Neural cell (in vitro differentiated cells): Measurements from ENCODE around the gene DOP1A. TPM values are rescaled to one million over a fixed set of nuclear protein-coding genes. Genes with fewer than 3 reads are reported as not detected.
A peak's percentile ranks its signal among the peaks of the same experiment; 100 is the strongest.

Source experiments
- H2AFZ ChIP-seq: fragments of 200-600, 300-800 bp; sonication (generic), shearing (Covaris generic); 2 replicates; pipeline ENCODE4 v1.6.0; 2014; ENCODE audit warnings: low read depth, mild to moderate bottlenecking, antibody characterized with exemption, low read length, moderate library complexity
- H3F3A ChIP-seq: fragments of 200-600 bp; shearing (Covaris generic); 2 replicates; pipeline ENCODE4 v1.6.1; 2016; ENCODE audit warnings: mild to moderate bottlenecking, moderate library complexity, mixed read lengths, antibody characterized with exemption, low read length; ENCODE audit not compliant: insufficient read depth, poor library complexity, severe bottlenecking
- H3K27ac ChIP-seq: fragments of 200-600, 300-800 bp; sonication (generic), shearing (Covaris generic); 2 replicates; pipeline ENCODE4 v1.5.1; 2014; ENCODE audit warnings: mild to moderate bottlenecking, low read length, moderate library complexity
- H3K27me3 ChIP-seq: fragments of 300-800, 200-600 bp; sonication (generic), shearing (Covaris generic); 2 replicates; pipeline ENCODE4 v1.6.0; 2014; ENCODE audit warnings: mild to moderate bottlenecking, low read depth, low read length, moderate library complexity; ENCODE audit not compliant: insufficient read depth
- H3K36me3 ChIP-seq: fragments of 300-800, 200-600 bp; sonication (generic), shearing (Covaris generic); 2 replicates; pipeline ENCODE4 v1.5.1; 2014; ENCODE audit warnings: mild to moderate bottlenecking, antibody characterized with exemption, low read length, moderate library complexity; ENCODE audit not compliant: insufficient read depth
- H3K4me2 ChIP-seq: fragments of 300-800, 200-600 bp; sonication (generic), shearing (Covaris generic); 2 replicates; pipeline ENCODE4 v1.6.0; 2014; ENCODE audit warnings: mild to moderate bottlenecking, low read length
- H3K4me3 ChIP-seq: fragments of 300-800, 200-600 bp; sonication (generic), shearing (Covaris generic); 2 replicates; pipeline ENCODE4 v1.5.1; 2014; ENCODE audit warnings: mild to moderate bottlenecking, low read length, moderate library complexity
- H3K79me2 ChIP-seq: fragments of 200-600 bp; shearing (Covaris generic); replicated peaks from 2 replicates; pipeline ENCODE4 v1.6.0; 2014; ENCODE audit warnings: mild to moderate bottlenecking, low read length, moderate library complexity; ENCODE audit not compliant: insufficient read depth
- H3K9ac ChIP-seq: fragments of 300-800, 200-600 bp; sonication (generic), shearing (Covaris generic); 2 replicates; pipeline ENCODE4 v1.6.1; 2016; ENCODE audit warnings: mild to moderate bottlenecking, low read length, mixed read lengths
- H3K9me2 ChIP-seq: fragments of 200-600 bp; shearing (Covaris generic); 2 replicates; pipeline ENCODE4 v1.6.1; 2016; ENCODE audit warnings: mild to moderate bottlenecking, low read length, mixed read lengths; ENCODE audit not compliant: insufficient read depth
- H3K9me3 ChIP-seq: fragments of 200-600, 300-800 bp; sonication (generic), shearing (Covaris generic); 2 replicates; pipeline ENCODE4 v1.6.1; 2016; ENCODE audit warnings: mild to moderate bottlenecking, mixed run types, low read length, moderate library complexity, mixed read lengths
- H4K20me1 ChIP-seq: fragments of 200-600 bp; shearing (Covaris generic); 2 replicates; pipeline ENCODE4 v1.6.1; 2016; ENCODE audit warnings: mild to moderate bottlenecking, mixed run types; ENCODE audit not compliant: insufficient read depth
- CTCF ChIP-seq: fragments of 450-650 bp; IDR thresholded peaks from 2 replicates; pipeline ENCODE4 v1.5.1; 2014; ENCODE audit warnings: antibody characterized with exemption, mild to moderate bottlenecking, moderate library complexity; ENCODE audit not compliant: poor library complexity, severe bottlenecking
- EP300 ChIP-seq: fragments of 450-650 bp; conservative IDR thresholded peaks from 2 replicates; pipeline ENCODE4 v1.6.1; 2014; ENCODE audit warnings: antibody characterized with exemption, mild to moderate bottlenecking, moderate library complexity; ENCODE audit not compliant: poor library complexity, severe bottlenecking
- EZH2 ChIP-seq: fragments of 200-600, 300-800 bp; shearing (Covaris generic), sonication (generic); IDR thresholded peaks from 2 replicates; pipeline ENCODE4 v1.6.1; 2014; ENCODE audit warnings: antibody characterized with exemption, low read length, borderline replicate concordance, mild to moderate bottlenecking; ENCODE audit not compliant: insufficient read depth, poor library complexity, severe bottlenecking
- MXI1 ChIP-seq: fragments of 450-650 bp; conservative IDR thresholded peaks from 2 replicates; pipeline ENCODE4 v1.6.1; 2014; ENCODE audit warnings: antibody characterized with exemption, mild to moderate bottlenecking; ENCODE audit not compliant: poor library complexity, severe bottlenecking
- POLR2AphosphoS5 ChIP-seq: IDR thresholded peaks from 2 replicates; pipeline ENCODE4 v1.6.1; 2012
- RAD21 ChIP-seq: fragments of 450-650 bp; conservative IDR thresholded peaks from 2 replicates; pipeline ENCODE4 v1.6.1; 2014; ENCODE audit warnings: antibody characterized with exemption, mild to moderate bottlenecking, moderate library complexity
- REST ChIP-seq: IDR thresholded peaks from 2 replicates; pipeline ENCODE4 v1.6.1; 2012; ENCODE audit warnings: borderline replicate concordance
- SMC3 ChIP-seq: fragments of 450-650 bp; conservative IDR thresholded peaks from 2 replicates; pipeline ENCODE4 v1.6.1; 2014; ENCODE audit warnings: antibody characterized with exemption, mild to moderate bottlenecking, moderate library complexity; ENCODE audit not compliant: poor library complexity
- TAF1 ChIP-seq: IDR thresholded peaks from 2 replicates; pipeline ENCODE4 v1.6.1; 2012; ENCODE audit warnings: low read depth
- polyA plus RNA-seq: library from polyadenylated mRNA; depleted of rRNA; stranded (reverse); fragments of >200 nt; gene quantifications from 2 replicates; pipeline ENCODE4 v1.2.3, GENCODE V29; 2014

The DOP1A gene
- polyA plus RNA-seq, 1 donor from 2014 or later, result 97.6 TPM

- H3K4me3 ChIP-seq, result no peak overlapping the region
- H3K9me3 ChIP-seq, result no peaks in the 10 kb centered on the region
- H3K9me2 ChIP-seq, result no peaks in the 10 kb centered on the region
- no peaks in the 10 kb centered on the region for H3F3A ChIP-seq
- no peaks in the 10 kb centered on the region for H4K20me1 ChIP-seq
- H2AFZ ChIP-seq, result no peak overlapping the region
- H3K79me2 ChIP-seq, result no peaks in the 10 kb centered on the region
- H3K4me2 ChIP-seq, result no peak overlapping the region
- TF ChIP-seq RAD21 (peak; percentile 86), EZH2 (no peak), CTCF (peak; percentile 90), SMC3 (peak; percentile 84), POLR2AphosphoS5 (peak; percentile 27), TAF1 (no peak), REST (no peak)
- no peak overlapping the region for H3K9ac ChIP-seq
- H3K36me3 ChIP-seq, result no peaks in the 10 kb centered on the region
- H3K27ac ChIP-seq, result no peak overlapping the region
- no peaks in the 10 kb centered on the region for H3K27me3 ChIP-seq
These were observed 147.9 kb downstream of the DOP1A start for GRCh38 chr6:83215131-83216047.

- H3F3A ChIP-seq, result no peaks in the 10 kb centered on the region
- no peaks in the 10 kb centered on the region for H3K36me3 ChIP-seq
- no peaks in the 10 kb centered on the region for H4K20me1 ChIP-seq
- no peaks in the 10 kb centered on the region for H3K9me3 ChIP-seq
- no peak overlapping the region for H3K9ac ChIP-seq
- H3K27ac ChIP-seq, result no peak overlapping the region
- H2AFZ ChIP-seq, result no peak overlapping the region
- H3K27me3 ChIP-seq, result no peaks in the 10 kb centered on the region
- H3K4me3 ChIP-seq, result no peak overlapping the region
- H3K79me2 ChIP-seq, result no peaks in the 10 kb centered on the region
- TF ChIP-seq POLR2AphosphoS5 (no peak), RAD21 (no peak), EP300 (no peak), MXI1 (no peak), SMC3 (no peak), CTCF (no peak)
- H3K4me2 ChIP-seq, result no peak overlapping the region
- no peaks in the 10 kb centered on the region for H3K9me2 ChIP-seq
These were observed 149.3 kb downstream of the DOP1A start for GRCh38 chr6:83216806-83217205.

Other genes starting within 250 kb of the DOP1A start
- 11.6 and 13.7 TPM in 2 replicates for gene UBE3D, start 1.8 kb upstream of the DOP1A start, polyA plus RNA-seq
- gene PGM3, start 125.6 kb downstream of the DOP1A start, polyA plus RNA-seq, result 30.6 and 198 TPM in 2 replicates
- 6.3 and 6.6 TPM in 2 replicates for gene RWDD2A, start 125.7 kb downstream of the DOP1A start, polyA plus RNA-seq